B cell (primary cell): ENCODE results near the gene ITPK1.

Experiments used
- CTCF ChIP-seq: fragments of 200-600 bp; IDR thresholded peaks from one replicate; pipeline ENCODE4 v1.8.0; 2022; ENCODE audit warnings: antibody characterized with exemption, mild to moderate bottlenecking
- EZH2 ChIP-seq: IDR thresholded peaks from 2 replicates; pipeline ENCODE4 v1.6.1; 2012; ENCODE audit warnings: borderline replicate concordance, low read depth, mild to moderate bottlenecking, moderate library complexity, low read length; ENCODE audit not compliant: insufficient read depth, poor library complexity, severe bottlenecking

DNA sequence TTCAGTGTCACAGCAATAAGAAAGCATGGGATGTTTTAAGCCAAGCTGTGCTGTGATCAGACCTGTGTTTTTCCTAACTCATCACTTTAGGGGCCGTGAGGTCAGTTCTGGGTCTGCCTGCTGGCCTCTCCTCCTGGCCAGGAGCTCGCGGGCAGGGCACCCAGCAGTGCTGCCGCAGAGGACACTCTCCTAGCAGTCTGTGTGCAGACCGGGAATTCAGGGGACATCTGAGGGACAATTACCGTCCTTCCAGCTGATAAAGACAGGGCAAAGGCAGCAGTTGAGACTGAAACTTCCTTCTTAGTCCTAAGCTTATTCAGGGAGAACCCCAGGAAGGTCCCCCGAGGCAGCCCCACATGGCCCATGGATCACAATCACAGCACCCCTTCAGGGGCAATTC lies 103.2 kb downstream of the ITPK1 start:
- TF ChIP-seq CTCF = no peak
- no peak for TF ChIP-seq EZH2
